ENCODE measurements around the gene FXYD6. TPM values are rescaled to one million over a fixed set of nuclear protein-coding genes. Genes with fewer than 3 reads are reported as not detected.

Gene FXYD6
- total and polyA plus RNA-seq, 4 donors, result 4.7 to 22.5 (median 12.3) TPM

GRCh38 chr11:117851106-117851505 is 25.4 kb downstream of the FXYD6 start:
- H3K4me1 ChIP-seq (ENCODE audit: control insufficient read depth in 4 of 4, insufficient read depth in 4 of 4, low read length in 3 of 4), result no peaks in the 10 kb centered on the region
- no peak for TF ChIP-seq RAD21 (IDR thresholded peaks at IDR 0.05)
- no peak for TF ChIP-seq HNF4G (IDR thresholded peaks at IDR 0.05)
- no peak for TF ChIP-seq MAX (IDR thresholded peaks at IDR 0.05)
- TF ChIP-seq FOXA2 (IDR thresholded peaks at IDR 0.05), result no peak
- TF ChIP-seq GABPA (IDR thresholded peaks at IDR 0.05 in 1 of 2, conservative IDR thresholded peaks at IDR 0.05 in 1 of 2), result no peak
- TF ChIP-seq ATF3 (IDR thresholded peaks at IDR 0.05), result no peak
- no peak for TF ChIP-seq CTCF (IDR thresholded peaks at IDR 0.05; ENCODE audit: low read depth, low read length, missing input control)
- TF ChIP-seq JUND (IDR thresholded peaks at IDR 0.05), result no peak
- no peak for TF ChIP-seq FOXA1 (IDR thresholded peaks at IDR 0.05)
- no peak for TF ChIP-seq YY1 (IDR thresholded peaks at IDR 0.05)
- no peak for TF ChIP-seq ZBTB33 (IDR thresholded peaks at IDR 0.05)
- TF ChIP-seq SP1 (IDR thresholded peaks at IDR 0.05), result no peak
- TF ChIP-seq EGR1 (IDR thresholded peaks at IDR 0.05; ENCODE audit: low read depth in 2 of 2), result no peak
- no peak for TF ChIP-seq HNF4A (conservative IDR thresholded peaks at IDR 0.05)
- no peak overlapping the region for H3K9ac ChIP-seq (ENCODE audit: low read depth in 1 of 2, low read length in 2 of 2)
- no peak overlapping the region for H3K27ac ChIP-seq (ENCODE audit: low read depth in 1 of 2, low read length in 2 of 2)
- no peaks in the 10 kb centered on the region for H3K36me3 ChIP-seq (ENCODE audit: control insufficient read depth in 4 of 4, insufficient read depth in 3 of 4, low read depth in 1 of 4, low read length in 3 of 4)
- H3K27me3 ChIP-seq (ENCODE audit: control insufficient read depth in 4 of 4, insufficient read depth in 4 of 4, low read length in 3 of 4), result peaks cover 0 to 3% (median 0%) of the 10 kb centered on the region in 4 donors
- peaks cover 0 to 5% (median 3%) of the 10 kb centered on the region in 4 donors for H3K9me3 ChIP-seq (ENCODE audit: control insufficient read depth in 4 of 4, low read length in 3 of 4)
- no peak overlapping the region for H3K4me3 ChIP-seq (ENCODE audit: low read depth in 1 of 3, low read length in 3 of 3)
- DNase-seq (ENCODE audit: low spot score), result no peak
- 74% methylated on average over 3 of the region's 3 CpGs for WGBS

GRCh38 chr11:117849781-117850414 is 26.6 kb downstream of the FXYD6 start:
- no peak overlapping the region for H3K27ac ChIP-seq (ENCODE audit: low read depth in 1 of 2, low read length in 2 of 2)
- H3K4me1 ChIP-seq (ENCODE audit: control insufficient read depth in 4 of 4, insufficient read depth in 4 of 4, low read length in 3 of 4), result no peaks in the 10 kb centered on the region
- TF ChIP-seq FOXA1 (IDR thresholded peaks at IDR 0.05) (no peak), FOXA2 (IDR thresholded peaks at IDR 0.05) (no peak), YY1 (IDR thresholded peaks at IDR 0.05) (no peak), MAX (IDR thresholded peaks at IDR 0.05) (no peak), HNF4A (conservative IDR thresholded peaks at IDR 0.05) (no peak), SP1 (IDR thresholded peaks at IDR 0.05) (no peak), CTCF (IDR thresholded peaks at IDR 0.05; ENCODE audit: low read depth, low read length, missing input control) (no peak), TAF1 (conservative IDR thresholded peaks at IDR 0.05) (no peak), HNF4G (IDR thresholded peaks at IDR 0.05) (no peak), RXRA (IDR thresholded peaks at IDR 0.05) (no peak), ZBTB33 (IDR thresholded peaks at IDR 0.05) (no peak), JUND (IDR thresholded peaks at IDR 0.05) (no peak), GABPA (IDR thresholded peaks at IDR 0.05 in 1 of 2, conservative IDR thresholded peaks at IDR 0.05 in 1 of 2) (no peak), EGR1 (IDR thresholded peaks at IDR 0.05; ENCODE audit: low read depth in 2 of 2) (no peak), REST (IDR thresholded peaks at IDR 0.05) (no peak)
- H3K36me3 ChIP-seq (ENCODE audit: control insufficient read depth in 4 of 4, insufficient read depth in 3 of 4, low read depth in 1 of 4, low read length in 3 of 4), result no peaks in the 10 kb centered on the region
- H3K9me3 ChIP-seq (ENCODE audit: control insufficient read depth in 4 of 4, low read length in 3 of 4), result peaks cover 0 to 5% (median 3%) of the 10 kb centered on the region in 4 donors
- peak; percentile 24 for DNase-seq (ENCODE audit: low spot score)
- no peak overlapping the region for H3K4me3 ChIP-seq (ENCODE audit: low read depth in 1 of 3, low read length in 3 of 3)
- H3K9ac ChIP-seq (ENCODE audit: low read depth in 1 of 2, low read length in 2 of 2), result no peak overlapping the region
- H3K27me3 ChIP-seq (ENCODE audit: control insufficient read depth in 4 of 4, insufficient read depth in 4 of 4, low read length in 3 of 4), result peaks cover 0 to 3% (median 0%) of the 10 kb centered on the region in 4 donors
- WGBS, result 79% methylated on average over 6 of the region's 6 CpGs
